Activated T-cell treated with anti-CD3 and anti-CD28 coated beads, Interleukin-2, amount 50 U/mL, for 48 hours (primary cell): Measurements from ENCODE around the gene CD48.

Experiments used
- DNase-seq, 2 experiments: peaks; one replicate each; pipeline ENCODE4 v3.0.0-alpha.2; 2020

The CD48 gene

DNA sequence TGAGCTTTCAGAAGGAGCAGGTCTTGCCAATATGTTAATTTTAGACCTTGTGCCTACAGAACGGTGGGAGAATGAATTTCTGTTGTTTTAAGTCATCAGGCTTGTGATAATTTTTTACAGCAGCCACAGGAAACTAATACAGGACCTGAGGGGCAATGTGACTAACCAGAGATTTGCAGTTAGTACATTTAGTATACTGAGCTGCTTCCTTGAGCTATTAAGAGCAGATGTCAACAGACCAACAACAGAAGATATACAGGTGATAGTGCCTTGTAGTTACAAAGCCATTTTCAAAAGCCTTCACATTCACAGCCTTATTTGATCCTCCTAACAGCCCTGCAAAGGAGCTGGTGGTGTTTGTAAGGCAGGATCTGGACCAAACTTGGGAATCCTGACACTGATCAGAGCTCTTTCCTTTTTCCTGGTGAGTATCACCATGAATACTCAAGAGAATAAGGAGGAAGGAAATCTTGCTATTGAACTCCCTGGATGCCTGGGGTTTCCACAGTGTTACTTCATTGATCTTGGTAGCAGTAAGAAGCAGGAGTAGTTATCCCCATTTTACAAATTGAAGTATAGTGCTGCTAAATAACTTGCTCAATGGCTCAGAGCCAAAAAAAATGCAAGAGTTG is 60.1 kb downstream of the CD48 start:
- DNase-seq, result no peak

DNA sequence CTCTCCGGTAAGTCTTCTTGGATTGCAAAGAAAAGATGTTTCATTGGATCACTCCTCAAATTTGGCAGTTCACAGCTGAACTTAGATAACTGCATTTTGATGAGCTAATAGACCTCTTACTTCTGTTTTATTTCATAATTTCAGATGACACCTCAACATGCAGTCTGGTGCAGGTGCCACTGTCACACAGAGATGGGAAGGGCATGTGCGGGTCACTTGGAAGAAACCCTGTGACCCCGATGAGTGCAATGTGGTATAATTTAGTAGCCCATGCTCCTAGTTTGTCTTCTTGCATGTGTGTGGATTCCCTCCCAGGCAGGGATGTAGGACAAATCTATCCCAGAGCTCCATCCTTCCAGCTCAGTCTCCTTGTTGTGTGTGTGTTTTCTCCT is 64.3 kb downstream of the CD48 start:
- no peak for DNase-seq

DNA sequence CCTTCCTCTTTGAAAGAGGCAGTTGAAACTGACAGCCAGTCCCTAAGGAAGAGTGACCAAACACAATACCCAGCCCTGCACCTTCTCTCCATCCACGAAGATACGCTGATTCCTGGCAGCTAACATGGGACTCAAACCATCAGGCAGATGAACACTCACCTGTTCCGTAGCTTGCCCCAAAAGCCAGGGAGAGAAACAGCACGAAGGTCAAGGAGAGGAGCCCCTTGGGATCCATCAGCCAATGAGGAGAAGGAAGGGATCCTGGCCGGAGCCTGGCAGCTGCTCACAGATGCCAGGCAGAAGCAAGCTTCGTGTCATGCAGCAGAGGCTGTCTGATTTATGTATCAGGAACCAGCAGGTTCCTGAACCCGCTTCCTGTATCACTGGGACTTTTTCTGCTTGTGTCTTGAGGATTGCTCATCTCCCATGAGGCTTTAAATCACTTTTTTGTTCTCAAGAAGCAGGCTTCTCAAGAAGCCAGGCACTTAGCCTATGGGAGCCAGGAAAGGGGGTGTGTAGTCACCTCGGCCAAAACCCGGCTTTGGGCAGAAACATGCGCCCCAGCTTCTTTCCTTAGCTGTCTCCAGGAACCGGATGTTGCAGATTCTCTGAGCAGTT is 64.8 kb downstream of the CD48 start, which contains the start of gene SLAMF1:
TSS of gene SLAMF1 (minus strand) at position 334 of the 618 bp plus-strand sequence. CDS start at position 235, 99 bp downstream.
- DNase-seq, result peak; percentile 67 to 74

DNA sequence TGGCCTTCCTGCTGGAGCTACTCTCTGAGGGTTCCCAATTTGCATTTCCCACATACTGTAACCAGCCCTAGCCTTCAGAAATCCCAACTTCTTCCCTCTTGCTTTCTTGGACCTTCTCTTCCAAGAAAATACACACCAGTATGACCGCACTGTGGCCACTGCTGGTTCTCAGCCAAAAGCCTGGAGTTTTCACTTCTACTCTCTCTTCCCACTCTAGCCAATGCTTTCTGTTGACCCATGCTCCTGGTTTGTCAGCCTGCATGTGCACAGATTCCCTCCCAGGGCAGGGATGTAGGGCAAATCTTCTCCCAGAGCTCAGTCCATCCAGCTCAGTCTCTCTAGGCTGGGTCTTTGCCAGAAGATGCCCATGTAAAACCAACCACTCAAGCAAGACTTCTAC is 65.4 kb downstream of the CD48 start:
- no peak for DNase-seq

DNA sequence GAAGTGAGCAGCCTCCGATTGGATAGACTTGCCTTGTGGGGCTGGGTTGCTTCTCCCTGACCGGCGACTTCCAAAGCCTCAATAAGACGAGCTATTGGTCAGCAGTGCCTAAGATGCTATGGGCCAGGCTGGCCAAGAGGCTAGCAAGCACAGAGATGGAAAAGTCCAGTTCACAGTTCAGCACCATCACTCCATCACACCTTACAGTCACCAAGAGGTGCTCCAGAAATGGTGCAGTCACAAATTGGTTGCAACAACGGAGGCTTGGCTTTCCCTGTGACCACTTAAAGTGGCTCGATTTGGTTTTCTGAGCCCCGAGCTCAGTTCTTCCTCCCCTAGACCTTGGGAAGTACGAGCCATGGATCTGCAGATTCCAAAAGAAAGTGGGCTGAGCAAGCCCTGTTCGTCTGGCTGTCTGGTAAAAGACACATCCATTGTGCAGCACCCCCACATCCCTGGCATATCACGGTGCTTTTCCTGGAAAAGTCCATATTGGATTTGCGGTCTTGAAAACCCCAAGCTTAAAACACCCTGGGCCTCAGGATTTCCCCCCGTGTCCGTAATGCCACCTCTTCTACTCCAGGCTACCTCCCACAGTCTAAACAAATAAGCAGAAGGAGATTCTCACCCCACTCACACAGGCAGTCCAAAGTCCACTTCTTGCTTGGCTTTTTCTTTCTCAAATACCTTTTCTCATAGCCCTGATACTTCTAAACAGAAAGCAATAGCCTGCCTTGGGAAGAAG is 66.1 kb downstream of the CD48 start:
- no peak for DNase-seq

DNA sequence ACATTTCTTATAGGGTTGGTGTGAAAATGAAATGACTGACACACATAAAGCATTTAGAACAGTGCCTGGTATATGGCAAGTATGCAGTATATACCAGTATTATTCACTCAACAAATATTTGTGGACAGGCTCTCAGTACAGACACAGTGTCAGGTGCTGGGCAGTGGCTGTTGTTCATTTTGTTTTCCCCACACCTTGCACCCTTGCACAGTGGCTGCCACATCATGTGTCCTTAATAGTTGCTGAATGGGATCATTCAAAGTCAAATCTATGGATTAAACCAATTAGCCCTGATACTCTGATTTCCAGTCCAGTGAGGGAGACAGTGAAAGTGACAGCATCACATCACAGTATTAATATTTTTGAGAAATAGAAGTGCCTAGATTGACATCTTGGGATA is 67.2 kb downstream of the CD48 start:
- no peak for DNase-seq

DNA sequence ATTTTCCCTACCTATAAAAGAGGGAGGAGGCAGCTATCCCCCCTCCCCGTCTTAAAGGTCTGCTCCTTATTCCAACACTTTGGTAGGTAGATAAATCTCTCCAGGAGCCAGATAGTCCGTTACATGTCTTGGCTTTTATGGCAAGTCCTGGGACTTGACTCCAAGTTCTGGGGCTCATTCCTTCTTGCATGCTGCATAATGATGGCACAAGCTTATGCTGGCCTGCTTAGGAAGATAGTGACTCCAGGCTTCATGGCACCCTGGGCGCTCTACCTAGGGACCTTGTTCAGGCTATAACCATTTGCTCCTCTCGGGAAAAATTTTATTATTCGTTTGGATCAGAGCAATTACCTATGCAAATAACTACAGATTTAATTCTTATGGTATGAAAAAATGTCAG is 68.5 kb downstream of the CD48 start:
- DNase-seq, result no peak

DNA sequence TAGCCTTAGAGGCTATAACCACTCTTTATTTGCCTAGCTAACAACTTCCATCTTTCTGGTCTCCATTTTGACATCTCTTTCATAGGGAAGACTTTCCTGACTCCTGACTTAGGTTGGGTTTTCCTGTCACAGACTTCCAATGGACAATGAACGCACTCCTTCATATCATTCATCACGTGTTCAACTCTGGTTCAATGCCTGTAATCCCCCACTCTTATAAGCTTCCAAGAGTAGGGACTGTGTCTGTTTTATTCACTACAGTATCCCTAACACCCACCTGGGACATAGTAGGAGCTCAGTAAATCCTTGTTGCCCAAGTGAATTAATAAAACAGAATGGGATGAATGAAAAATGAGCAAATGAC is 69.4 kb downstream of the CD48 start:
- no peak for DNase-seq

DNA sequence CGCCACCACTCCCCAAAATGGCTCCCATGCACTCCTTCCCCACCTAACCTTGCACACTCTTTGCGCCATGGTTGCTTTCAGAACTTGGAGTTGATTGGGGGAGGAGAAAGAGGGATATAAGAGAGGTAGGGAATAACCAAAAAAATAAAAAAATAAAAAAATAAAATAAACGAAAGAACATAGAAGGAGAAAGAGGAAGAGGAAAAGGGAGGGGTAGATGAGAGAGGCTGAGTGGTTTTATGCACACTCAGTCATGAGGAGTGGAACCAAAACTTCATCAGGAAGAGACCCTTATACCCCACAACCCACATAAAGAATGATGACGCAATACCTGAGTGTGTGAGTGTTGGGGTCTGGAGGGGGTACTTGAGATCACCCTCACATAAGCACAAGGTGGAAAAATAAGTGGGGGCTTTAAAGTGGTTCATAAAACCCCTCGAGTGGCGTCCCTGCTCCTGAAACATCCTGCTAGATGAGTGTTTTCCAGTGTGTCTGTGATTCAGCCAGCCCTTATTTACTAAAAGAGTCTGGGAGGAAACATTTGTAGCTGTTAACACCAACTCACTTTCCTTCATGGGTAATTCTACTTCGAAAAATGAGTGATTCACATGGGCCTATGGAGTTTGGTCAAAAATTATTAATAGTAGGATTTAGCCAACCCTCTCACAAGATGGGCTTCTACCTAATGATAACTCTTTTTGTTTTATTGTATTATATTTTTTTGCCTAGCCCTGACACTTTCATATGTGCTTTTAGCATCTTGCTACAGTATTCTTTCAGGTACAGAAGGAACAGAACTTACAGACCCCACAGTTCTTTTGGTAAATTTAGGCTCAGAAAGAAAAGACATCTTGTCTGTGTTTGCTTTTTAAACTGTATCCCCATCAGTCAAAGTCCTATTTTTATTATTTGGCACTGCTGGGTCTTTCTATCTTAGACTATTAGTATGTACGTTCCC is 70.0 kb downstream of the CD48 start:
- DNase-seq, result peak; percentile 62

DNA sequence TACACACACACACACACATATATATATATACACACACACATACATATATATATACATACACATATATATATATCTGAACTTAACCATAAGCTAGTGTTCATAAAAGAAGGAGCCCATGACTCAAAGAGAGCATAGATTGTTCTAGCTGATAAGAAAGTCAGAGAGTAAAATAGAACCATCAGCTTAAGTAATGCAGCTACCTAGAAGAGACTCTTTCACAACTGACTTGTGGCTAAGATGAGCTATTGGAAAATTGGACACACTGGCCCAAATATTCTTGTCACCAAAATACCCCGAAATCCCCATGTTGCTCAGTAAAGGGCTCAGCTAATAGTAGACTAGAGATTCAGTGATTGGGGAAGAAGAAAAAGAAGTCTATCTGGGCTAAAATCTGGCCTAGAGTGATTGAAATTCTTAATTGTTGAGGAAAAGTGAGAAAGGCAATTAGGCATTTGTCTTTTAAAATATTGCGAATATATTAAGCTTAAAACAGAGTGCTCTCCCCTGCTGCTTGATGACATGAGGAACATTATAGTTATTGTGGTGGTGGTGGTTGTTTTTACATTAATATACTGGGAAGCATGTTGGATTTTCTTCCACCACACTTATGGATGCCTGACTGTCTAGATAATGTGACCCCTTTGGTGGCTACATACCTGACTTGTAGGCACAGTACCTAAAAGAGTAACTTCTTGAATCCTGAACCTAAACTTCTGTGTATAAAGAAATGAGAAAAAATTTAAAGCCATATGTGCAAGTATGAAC is 71.1 kb downstream of the CD48 start:
- no peak for DNase-seq

DNA sequence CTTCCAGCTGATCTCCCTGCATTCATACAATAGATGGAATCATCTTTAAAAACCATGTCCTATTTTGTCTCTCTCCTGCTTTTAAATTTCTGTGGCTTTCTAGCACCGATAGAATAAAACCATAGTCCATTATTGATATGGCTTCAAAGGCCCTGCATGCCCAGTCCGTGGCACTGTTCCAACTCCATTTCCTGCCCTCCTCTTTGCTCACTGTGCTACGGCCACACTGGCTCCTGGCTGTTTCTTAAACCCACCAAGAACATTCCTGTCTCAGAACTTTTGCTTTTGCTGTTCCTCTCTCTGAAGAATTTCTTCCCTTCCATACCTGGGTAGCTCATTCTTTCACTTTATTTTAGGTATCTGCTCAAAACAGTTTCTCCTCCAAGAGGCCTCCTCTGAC is 72.0 kb downstream of the CD48 start:
- DNase-seq, result no peak

DNA sequence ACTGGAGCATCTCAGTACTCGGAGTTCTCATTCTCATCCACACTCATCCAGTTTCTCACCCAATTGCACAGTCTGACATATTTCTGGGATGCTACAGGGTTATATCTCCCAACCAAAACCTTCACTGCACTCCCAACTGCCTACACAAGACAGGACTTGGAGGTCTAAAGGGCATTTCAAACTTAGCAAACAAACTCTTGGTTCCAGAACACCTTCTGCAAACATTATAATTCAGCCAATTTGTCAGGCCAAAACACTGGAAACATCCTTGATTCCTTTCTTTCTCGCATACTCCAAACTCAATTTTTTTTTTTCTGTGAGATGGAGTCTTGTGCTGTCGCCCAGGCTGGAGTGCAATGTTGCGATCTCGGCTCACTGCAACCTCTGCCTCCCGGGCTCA is 72.7 kb downstream of the CD48 start:
- DNase-seq, result no peak

DNA sequence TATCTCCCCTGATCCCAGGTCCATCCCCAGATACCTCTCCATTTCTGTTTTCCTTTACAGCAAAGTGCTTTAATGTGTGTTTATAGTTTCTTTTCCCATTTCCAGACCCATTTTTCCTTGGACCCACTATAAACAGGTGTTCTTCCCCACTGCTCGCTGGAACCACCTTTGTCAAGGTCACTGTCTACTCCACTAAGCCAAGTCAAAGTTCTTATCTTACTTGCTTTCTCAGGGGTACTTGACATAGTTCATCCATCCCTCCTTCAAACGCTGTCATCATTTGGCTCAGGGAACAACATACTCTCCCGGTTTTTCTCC is 73.1 kb downstream of the CD48 start:
- DNase-seq, result no peak

DNA sequence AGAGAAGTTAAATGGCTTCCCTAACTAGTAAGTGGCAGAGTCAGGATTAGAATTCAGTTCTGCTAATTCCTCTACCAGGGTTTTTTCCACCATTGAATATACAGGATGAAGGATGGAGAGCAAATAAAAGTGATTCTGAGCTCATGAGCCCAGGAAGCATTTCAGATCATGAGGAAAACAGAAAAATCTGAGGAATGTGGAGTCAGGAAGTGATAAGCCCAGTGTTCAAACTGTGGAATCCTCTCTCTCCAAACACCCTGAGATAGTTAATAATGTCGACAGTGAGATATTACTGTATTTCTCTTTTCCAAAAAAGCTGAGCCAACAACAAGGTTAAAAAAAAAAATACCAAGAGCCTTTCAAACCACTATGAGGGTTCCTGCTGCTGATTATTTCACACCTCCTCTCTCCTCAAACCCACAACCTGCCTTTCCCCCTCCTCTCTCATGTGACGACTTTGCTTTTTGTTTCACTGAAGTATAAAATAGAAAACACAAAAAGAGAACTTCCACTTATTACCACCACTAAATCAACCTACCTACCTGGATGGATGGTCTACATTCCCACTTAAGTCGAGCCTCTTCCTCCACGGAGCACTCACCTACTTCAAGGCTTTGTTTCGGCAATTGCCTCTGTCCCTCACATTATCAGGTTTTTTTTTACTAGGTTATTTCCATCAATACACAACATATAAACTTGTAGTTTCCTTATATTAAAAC is 73.6 kb downstream of the CD48 start:
- DNase-seq, result no peak

DNA sequence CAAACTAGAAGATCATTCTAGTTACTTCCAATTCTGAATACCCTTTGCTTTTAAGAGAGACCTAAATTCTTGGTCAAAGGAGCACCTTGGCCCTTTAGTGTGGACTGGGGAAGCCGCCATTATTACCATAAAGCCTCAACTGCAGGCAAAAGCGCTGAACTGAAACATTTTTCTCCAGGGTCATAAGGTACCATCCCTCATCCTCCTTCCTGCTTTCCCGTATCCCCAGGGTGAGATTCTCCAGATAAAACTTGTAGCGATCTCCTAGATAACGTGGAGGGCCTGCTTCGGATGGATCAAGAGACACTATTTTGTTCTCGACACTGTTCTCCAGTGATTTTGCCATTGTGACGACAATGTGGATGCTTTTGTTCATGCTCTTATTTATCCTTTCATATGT is 74.6 kb downstream of the CD48 start:
- no peak for DNase-seq

DNA sequence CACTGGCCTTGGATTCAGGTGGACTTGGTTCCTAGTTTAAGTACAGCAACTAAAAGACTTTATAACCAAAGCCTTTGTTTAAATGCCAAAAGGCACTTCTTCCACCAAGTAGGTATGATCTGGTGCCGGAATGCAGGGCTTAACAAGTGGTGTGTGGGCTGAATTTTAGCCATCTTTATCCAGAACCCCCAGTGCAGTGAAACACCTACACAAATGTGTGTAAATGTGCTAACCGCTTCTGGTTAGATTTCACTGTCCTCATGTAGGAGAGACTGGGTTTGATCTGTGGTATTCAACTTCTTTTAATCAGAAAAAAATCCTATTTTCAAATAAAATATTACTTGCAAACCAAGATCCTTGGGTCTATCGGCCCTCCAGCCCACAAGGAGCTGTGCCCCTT is 75.1 kb downstream of the CD48 start:
- no peak for DNase-seq

DNA sequence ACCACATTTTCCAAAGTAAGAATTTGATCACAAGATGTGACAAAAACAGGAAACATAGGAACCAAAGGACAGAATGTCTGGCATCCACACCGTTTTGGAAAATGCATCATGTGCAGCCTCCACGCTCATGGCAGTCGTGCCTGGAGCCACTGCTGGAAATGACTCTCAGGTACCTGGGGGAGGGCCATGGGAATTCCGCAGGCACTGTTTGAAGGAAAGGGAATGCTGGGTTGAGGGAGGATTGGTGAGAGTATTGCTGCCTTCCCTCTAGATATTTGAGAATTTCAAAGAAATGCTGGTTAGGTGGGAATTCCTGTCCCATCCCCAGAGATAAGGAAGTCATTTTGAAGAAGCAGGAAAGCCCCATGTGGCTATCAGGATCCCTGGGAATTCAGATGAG is 75.5 kb downstream of the CD48 start:
- DNase-seq, result no peak

DNA sequence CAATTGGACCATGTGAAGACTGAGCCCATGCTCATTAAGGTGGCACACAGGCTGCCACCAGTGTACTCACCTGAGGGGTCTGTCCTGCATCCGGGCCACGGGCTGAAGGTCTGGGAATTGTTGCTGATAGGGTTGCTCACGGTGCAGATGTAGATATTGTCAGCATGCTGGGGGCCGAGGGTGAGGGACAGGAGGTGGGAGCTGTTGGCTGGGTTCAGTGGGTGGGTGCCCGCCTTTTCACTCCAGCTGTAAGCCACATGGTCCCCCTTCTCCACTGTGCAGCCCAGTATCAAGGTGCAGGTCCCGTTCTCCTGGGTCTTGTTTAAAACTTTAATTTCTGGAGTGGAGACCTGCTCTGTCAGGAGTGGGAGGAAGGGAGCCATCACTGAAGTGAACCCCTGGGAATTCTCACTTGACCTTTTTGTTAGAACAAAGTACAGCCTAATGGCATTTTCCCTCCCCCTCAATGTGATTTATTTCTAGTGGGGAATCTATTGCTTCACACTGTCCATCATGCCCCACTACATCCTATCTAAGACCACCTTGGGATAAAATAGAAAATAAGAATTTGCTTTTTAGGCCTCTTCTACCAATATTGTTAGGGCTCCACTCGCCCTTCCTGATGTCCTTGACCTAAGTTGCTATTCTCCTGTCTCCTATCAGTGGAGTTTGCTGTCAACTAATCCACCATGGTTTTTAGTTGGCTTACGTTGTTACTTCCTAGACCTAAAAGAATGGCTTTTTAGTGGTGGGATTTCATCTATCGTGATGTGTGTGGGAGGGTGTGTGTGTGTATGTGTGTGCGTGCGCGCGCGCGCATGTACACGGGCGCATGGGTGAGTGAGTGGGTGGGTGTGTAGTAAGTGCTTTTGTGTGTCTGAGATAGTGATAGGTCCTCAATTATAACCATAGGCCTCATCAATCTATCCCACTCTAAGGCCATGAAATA is 76.8 kb downstream of the CD48 start:
- DNase-seq, result no peak

DNA sequence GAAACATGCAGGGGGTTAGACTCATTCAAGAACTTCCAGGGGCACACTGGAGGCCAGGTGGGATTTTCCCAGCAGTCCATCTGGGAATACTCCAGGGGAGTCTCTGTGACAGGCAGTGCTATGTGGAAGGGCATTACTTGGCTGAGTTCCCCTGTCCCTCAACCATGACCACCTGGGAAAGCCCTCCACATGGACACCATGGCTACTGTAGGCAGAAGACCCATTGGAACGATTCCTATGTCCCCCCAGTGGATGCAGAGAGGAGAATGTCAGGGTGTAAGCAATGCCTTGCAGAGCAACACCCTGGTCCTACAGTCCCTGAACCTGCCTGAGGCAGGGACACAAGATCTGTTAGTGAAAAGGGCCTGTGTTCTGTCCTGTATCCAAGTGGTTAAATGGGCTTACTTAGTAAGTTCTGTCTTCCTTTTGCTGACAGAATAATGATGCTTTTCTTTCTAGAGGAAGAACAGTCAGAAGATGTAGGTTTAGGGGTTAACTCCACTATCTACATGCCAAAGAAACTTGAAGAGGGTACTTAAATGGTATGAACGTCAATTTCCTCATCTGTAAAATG is 78.2 kb downstream of the CD48 start:
- DNase-seq, result no peak

DNA sequence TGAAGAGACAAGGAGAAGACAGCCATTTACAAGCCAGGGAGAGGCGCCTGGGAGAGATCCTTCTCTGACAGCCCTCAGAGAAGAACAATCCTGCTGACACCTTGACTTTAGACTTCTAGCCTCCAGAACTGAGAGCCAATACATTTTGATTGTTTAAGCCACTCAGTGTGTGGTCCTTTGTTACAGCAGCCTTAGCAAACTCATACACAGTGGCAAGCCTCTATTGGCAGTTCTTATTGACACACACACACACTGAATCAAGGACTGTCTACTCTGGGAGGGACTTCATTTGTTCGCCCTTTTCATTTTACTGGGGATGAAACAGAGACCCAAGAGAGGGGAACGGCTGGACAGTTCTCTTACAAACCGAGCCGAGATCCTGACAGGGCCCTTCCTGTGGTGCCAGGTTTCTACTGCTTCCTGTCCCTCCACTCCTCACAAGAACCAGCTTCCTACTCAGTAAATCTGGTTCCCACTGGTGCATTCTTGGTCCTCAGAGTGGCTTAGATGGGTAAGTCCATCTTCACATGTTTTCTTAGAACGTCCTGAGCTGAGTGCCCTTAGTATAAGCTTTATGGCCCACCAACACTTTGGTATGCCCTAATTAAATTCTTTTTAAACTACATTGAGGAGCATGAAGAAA is 79.5 kb downstream of the CD48 start:
- DNase-seq, result no peak
